Measurements from ENCODE around the gene STAT2.
"Not testable (repeated sequence)": the region's sequence is repeated elsewhere in the genome, so short reads cannot be mapped to it uniquely, and the experiment has no call there.

STAT2 gene

GRCh38 chr12:56361487-56362129 is 1.7 kb upstream of the STAT2 start:
- DNase-seq, result no peak

GRCh38 chr12:56358836-56359532 is 923 bp downstream of the STAT2 start:
- no peak for DNase-seq

GRCh38 chr12:56351325-56351724 is 8.6 kb downstream of the STAT2 start:
- no peak for DNase-seq

GRCh38 chr12:56350662-56351061 is 9.2 kb downstream of the STAT2 start:
- no peak for DNase-seq

DNA sequence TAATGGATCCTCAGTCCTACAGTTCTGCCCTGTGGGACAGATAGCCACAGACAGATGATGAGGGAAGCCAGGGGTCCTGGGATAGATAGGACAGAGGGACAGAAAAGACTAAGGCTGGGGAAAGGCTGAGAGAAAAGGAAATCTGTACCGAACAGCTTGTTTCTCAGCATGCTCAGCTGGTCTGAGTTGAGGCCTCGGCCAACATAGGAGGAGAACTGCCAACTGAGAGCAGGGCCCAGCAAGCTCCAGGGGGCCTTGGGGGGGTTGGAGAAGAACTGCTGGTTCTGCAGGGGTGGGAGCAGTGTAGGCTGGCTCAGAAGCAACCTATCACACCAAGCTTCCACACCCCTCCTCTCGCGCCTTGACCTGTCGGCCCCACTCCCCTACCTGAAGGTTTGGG is 11.1 kb downstream of the STAT2 start:
- no peak for DNase-seq

- DNase-seq, result not testable (repeated sequence)
Observed at GRCh38 chr12:56347255-56347654, 12.7 kb downstream of the STAT2 start.

GRCh38 chr12:56346675-56347074 is 13.2 kb downstream of the STAT2 start:
- no peak for DNase-seq

- not testable (repeated sequence) for DNase-seq
Observed at GRCh38 chr12:56342290-56342689, 17.6 kb downstream of the STAT2 start.

DNA sequence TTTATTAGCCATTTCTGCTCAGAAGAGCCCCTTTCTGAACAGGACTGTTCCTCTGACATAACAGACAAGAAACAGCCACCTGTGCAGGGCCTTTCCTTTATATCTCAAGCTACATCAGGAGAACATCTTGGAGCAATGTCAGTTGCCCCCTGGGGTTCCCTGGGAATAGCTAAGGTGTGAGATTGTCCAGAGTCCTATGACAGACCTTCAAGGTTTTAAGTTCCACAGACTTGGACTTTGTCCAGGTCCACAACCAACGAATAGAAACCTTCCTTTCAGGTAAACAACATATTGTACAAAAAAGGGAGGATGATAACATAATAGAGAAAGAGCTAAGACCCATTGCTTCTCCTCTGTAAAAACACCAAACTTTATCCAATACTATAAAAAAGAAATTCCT is 18.3 kb downstream of the STAT2 start:
- no peak for DNase-seq

DNA sequence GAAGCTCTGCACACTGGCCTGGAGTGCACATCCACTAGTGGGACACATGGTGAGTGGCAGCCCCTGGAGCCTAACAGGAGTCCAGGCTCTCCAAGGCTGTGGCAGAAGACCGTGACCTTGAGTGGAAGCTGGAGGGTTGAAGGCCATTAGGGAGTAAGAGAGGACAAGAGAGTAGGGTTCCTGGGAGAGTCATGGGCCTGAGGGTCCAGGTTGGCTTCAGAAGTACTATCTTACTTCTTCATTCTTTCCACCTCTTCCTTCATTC is 20.8 kb downstream of the STAT2 start:
- DNase-seq, result no peak

- DNase-seq, result no peak
Observed at GRCh38 chr12:56338308-56339157, 21.4 kb downstream of the STAT2 start, which contains the start of gene IL23A. TSS of gene IL23A (plus strand) at chr12:56338884. CDS start at chr12:56339045, 161 bp downstream.

DNA sequence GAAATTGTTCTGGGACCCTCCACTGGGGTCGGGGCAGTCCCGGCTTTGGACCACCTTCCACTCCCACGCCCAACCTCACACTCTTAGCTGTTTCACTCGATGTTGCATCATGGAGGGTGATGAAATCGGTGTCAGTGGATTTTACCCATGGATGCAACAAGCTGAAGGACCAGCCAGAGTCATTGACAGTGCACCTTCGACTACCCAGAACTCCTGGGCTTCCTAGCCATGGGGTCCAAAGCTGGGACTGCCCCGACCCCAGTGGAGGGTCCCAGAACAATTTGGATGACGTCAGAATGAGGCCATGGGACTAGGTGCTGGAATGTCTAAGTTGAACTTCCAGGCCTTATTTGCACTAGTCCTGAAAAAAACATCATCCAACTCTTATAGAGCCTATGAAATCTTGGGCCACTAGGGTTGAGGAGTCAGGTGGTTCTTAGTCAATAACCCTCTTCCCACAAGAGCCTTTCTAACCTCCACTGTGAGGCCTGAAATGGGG is 22.1 kb downstream of the STAT2 start:
- no peak for DNase-seq

- DNase-seq, result no peak
Observed at GRCh38 chr12:56336361-56337167, 23.3 kb downstream of the STAT2 start.

DNA sequence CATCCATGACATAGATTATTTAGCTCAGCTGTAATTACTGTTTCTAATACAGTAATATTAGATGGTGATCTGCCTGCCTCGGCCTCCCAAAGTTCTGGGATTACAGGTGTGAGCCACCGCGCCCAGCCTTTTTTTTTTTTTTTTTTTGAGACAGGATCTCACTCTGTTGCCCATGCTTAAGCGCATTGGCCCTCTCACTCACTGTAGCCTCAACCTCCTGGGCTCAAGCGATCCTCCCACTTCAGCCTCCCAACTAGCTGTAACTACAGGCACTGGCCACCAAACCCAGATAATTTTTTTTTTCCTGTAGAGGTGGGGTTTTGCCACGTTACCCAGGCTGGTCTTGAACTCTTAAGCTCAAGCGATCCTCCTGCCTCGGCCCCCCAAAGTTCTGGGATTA is 24.4 kb downstream of the STAT2 start:
- not testable (repeated sequence) for DNase-seq

DNA sequence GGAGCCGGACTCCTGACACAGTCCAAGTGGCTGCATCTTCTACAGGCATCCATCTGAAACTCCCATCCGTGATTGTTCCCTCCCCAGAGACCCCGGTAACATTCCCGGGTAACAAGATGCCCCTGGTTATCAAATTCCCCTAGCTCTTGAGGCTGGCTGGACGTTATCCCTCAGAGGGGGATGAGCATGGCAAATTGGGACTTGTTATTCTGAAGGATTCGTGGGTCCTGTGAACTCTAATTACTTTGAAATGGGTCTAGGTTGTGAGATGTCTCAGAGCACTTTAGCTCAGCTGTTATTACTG is 25.5 kb downstream of the STAT2 start:
- no peak for DNase-seq

GRCh38 chr12:56333679-56334489 is 26.0 kb downstream of the STAT2 start, which contains the start of gene PAN2:
TSS of gene PAN2 (minus strand) at chr12:56334000. CDS start at chr12:56333094, 906 bp downstream.
- DNase-seq, result peak; percentile 97

GRCh38 chr12:56333197-56333678 is 26.7 kb downstream of the STAT2 start:
- DNase-seq, result no peak

GRCh38 chr12:56332512-56333196 is 27.3 kb downstream of the STAT2 start:
- no peak for DNase-seq

GRCh38 chr12:56330936-56331490 is 28.9 kb downstream of the STAT2 start:
- no peak for DNase-seq

DNA sequence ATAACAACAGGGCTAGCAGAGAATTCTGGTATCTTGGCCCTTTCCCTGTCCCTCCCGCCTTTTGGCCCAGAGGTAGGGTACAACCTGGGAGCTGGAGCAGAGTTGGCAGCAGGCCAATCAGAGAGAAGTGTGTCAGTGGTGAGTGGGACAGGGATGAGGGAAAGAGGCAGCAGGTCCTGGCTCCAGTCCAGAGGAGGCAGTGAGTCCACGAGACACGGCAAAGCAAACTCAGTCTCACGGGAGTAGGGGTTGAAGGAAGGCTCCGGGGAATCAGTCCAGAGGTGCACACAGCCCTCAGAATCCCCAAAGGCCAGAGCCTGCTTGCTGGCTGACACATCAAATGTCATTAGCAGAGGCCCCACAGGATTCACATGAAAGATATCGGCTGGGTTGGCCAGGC is 33.4 kb downstream of the STAT2 start:
- DNase-seq, result no peak

DNA sequence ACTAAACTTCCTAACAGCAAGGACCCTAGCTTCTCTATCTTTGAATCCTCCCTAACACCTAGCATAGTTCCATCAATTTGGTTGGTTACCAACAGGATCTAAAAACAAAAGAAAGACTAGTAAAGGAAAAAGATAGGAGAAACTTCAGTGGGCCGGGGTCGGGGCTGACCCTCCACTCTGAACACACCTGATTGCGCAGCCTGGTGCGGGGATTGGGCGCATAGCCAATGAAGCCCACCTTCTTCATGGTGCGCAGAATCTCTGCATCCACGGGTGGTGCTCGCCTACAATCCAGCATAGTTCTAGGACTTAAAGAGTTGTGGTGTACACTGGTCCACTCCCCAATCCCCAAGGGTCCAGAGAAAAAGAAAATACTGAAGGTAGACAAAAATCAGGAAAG is 33.8 kb downstream of the STAT2 start:
- DNase-seq, result no peak
